ENCODE measurements around the gene ALKBH2. TPM values are rescaled to one million over a fixed set of nuclear protein-coding genes. Genes with fewer than 3 reads are reported as not detected.
"Not testable (repeated sequence)": the region's sequence is repeated elsewhere in the genome, so short reads cannot be mapped to it uniquely, and the experiment has no call there.

ALKBH2 gene
- total RNA-seq, 1 experiment from 2014 or later: 42.7 TPM

- DNase-seq (ENCODE audit: low read depth): no peak
These were observed 18.4 kb downstream of the ALKBH2 start for GRCh38 chr12:109074866-109075265.

DNA sequence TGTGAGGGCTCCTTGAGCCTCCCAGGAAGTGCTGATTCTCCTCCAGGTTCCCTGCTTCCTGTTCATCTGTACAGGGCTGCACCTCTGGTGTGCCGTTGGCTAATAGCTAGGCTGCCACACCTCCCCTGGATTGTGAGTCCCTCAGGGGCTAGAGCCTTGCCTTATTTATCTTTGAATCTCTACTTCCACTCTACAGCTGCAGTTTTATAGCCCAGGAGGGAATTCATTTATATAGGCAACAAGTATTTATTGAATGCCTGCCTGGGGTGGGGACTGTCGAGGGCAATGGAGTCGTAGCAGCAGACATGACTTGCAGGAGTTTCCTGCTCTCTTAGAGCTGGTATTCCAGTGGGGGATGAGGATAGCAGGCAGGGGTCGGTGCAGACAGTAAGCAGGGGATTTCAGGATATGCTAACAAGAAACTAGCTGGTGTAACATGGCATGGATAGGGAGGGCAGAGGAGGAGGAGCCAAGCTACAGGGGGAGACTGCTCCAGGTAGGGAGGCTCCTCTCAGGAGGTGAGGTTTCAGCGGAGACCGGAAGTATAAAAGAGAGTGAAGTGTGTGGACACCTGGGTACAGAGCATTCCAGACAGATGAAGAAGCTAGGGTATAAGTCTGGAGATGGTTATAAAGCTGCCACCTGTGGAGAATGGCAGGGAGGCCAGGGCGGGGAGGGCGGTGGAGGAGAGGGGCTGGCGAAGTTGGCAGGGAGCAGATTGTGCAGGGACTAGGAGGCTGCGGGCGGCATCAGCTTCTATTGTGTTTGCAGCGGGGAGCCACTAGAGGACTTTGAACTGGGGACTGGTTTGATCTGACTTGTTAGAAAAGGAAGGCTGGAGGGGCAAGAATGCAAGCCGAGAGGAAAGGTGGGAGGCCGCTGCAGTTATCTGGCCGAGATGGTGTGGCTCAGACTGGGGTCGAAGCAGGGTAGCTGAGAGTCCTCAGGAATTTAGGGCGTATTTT lies 23.7 kb downstream of the ALKBH2 start:
- no peak for DNase-seq (ENCODE audit: low read depth)

DNA sequence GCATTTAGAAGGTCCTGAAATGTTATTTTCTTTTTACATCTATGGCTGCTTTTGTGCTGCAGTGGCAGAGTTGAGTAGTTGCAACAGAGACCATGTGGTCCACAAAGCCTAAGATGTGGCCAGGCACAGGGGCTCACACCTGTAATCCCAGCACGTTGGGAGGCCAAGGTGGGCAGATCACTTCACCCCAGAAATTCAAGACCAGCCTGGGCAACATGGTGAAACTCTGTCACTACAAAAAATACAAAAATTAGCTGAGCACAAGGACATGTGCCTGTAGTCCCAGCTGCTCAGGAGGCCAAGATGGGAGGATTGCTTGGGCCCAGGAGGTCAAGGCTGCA lies 27.4 kb downstream of the ALKBH2 start:
- no peak for DNase-seq (ENCODE audit: low read depth)

DNA sequence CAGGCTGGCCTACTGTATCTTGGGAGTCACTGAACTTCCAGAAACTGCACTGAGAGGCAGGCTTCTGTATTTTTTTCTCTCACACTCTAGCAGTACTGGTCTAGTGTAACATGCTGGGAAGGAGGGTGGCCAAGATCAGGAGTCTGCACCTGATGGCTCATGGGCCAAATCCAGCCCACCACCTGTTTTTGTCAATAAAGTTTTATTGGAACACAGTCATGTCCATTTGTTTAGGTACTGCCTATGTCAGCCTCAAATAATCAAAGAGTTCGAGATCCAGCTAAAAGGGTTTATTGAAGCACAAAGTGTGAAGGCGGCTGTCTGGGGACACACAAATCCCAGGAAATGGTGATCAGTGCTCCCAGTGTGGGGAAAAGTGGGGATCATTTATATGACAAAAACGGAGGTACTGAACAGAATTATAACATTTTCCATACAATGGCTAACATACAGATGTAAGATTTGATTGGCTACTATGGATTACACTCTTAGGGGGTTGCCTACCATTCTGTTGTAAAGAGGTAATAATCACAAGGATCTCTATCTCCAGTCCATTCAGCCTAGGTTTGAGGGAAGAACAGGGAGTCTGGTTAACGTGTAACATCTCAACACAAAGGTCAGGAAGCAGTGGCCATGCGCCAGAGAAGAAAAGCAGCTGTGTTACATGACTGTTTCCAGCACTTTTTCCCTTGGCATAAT lies 28.0 kb downstream of the ALKBH2 start:
- no peak for DNase-seq (ENCODE audit: low read depth)

- no peak for DNase-seq (ENCODE audit: low read depth)
These were observed 29.1 kb downstream of the ALKBH2 start for GRCh38 chr12:109064143-109064542.

DNA sequence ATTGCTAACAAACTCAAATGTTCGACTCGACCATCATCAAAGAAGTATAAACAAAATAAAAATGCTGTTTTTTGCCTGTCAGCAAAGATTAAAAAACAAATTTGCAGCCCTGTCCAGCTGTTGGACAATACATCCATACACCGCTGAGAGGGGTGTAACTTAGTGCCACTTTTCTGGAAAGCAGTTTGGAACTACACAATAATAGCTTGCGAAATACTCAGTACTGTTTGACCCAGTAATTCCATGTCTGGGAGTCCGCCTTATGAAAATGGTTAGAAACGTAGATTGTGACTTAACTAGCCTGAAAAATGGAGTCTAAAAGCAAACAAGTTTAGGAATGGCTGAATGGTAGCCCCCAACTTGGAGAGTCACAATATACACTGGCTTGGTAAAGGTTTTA lies 34.5 kb downstream of the ALKBH2 start:
- no peak for DNase-seq (ENCODE audit: low read depth)

DNA sequence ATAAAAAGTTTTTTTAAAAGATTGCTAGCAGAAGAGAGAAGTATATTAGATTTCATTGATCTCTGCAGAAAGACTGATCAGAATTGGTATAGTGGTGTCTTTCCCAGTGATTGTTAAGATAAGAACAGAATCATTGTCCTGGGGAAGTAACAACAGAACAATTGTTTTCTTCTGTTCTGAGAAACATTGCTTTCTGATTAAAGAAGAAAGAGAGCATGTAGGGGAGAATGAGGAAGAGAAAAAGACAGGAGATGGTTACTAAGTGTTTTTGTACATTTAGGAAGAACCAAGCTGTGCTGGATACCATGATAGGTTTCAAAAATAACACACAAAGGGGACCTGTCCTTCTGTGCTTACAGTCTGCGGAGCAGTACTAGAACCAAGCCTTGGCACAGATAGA lies 35.9 kb downstream of the ALKBH2 start:
- DNase-seq (ENCODE audit: low read depth): no peak

DNA sequence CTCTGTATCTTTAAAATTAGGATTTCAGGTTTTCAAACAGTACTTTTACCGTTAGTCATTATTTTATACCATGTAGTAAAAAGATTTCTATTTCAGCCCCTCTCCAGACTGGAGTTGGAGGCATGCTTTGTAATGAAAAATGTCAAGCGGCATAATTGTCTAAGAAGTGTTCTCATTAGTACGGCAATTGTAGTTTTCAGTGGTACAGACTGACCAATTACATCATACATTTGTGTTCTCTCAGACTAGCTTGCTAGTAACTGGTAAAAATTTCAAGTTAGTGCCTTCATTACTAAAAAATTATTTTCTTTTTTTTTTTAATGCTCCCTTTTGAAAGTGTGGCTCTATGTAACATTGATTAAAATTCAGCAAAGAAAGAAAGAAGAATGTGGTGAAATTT lies 36.4 kb downstream of the ALKBH2 start:
- no peak for DNase-seq (ENCODE audit: low read depth)

GRCh38 chr12:109054520-109054919 lies 38.8 kb downstream of the ALKBH2 start:
- DNase-seq (ENCODE audit: low read depth): no peak

- not testable (repeated sequence) for DNase-seq (ENCODE audit: low read depth)
These were observed 39.2 kb downstream of the ALKBH2 start for GRCh38 chr12:109054124-109054513.

- DNase-seq (ENCODE audit: low read depth): no peak
These were observed 39.7 kb downstream of the ALKBH2 start for GRCh38 chr12:109053382-109054123.

GRCh38 chr12:109052414-109053323 lies 40.6 kb downstream of the ALKBH2 start, which contains the start of gene USP30:
USP30 (plus strand) TSS chr12:109052576; CDS start chr12:109052679, 103 bp downstream.
- peak; percentile 61 for DNase-seq (ENCODE audit: low read depth)

DNA sequence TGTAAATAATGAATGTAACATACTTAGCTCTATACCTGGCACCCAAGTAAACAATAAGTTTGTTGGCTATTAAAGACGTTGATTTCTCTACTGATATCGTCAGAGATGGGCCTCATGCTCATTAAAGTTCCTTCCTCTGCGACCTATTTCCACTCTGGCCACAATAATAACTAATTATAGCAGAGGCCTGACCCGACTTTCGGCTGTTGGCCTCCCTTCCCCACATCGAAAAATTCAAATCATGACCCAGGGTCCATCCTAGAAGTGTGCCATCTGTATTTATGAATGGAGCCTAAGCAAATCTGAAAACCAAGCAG lies 41.2 kb downstream of the ALKBH2 start:
- DNase-seq (ENCODE audit: low read depth): no peak

GRCh38 chr12:109049794-109050193 lies 43.5 kb downstream of the ALKBH2 start:
- not testable (repeated sequence) for DNase-seq (ENCODE audit: low read depth)

- DNase-seq (ENCODE audit: low read depth): not testable (repeated sequence)
These were observed 44.6 kb downstream of the ALKBH2 start for GRCh38 chr12:109048706-109049105.

DNA sequence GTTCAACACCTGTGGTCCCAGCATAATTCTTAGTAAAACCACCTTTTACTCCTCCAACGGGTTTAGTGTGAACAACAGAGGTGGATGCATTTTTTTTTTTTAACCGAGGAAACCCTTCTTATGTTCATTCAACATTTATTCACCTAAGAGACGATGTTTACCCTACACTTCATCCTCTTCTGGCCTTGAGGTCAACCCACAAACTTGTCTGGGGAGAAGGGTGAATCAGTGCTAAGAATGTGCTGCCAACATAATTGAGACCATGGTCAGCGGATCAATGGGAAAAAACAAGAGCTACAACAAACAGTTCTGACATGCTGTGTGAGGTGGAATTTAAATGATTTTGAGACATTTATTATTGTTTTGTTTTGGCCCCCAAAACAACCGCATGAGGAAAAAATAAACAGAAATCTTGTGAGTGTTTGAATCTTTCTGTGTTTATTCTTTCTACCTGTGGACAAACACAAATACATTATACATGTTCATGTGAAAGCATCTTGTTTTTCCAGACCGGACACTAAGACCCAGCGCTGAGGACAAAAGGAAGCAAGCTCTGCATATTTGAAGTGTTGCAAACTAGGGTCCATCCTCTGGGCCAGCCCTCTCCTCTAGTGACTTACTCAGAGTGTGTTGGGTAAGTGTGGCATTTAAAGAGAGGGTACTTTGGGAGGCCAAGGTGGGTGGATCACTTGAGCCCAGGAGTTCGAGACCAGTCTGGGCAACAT lies 46.0 kb downstream of the ALKBH2 start:
- DNase-seq (ENCODE audit: low read depth): peak; percentile 43

DNA sequence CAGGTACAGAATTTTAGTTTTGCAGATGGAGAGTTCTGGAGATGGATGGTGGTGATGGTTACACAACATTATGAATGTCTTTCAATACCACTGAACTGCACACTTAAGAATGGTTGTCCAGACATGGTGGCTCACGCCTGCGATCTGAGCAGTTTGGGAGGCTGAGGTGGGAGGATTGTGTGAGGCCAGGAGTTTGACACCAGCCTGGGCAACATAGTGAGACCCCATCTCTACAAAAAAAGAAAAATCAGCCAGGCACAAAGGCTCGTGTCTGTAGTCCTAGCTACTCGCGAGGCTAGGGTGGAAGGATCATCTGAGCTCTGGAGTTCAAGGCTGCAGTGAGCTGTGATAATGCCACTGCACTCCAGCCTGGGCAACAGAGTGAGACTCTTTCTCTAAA lies 49.0 kb downstream of the ALKBH2 start:
- no peak for DNase-seq (ENCODE audit: low read depth)
